ENCODE data around the gene ANKRD17. TPM values are rescaled to one million over a fixed set of nuclear protein-coding genes. Genes with fewer than 3 reads are reported as not detected.
"Not testable (repeated sequence)": the region's sequence is repeated elsewhere in the genome, so short reads cannot be mapped to it uniquely, and the experiment has no call there.

The ANKRD17 gene
- polyA plus RNA-seq, 3 donors: 74.7 to 81.2 (median 75.3) TPM

DNA sequence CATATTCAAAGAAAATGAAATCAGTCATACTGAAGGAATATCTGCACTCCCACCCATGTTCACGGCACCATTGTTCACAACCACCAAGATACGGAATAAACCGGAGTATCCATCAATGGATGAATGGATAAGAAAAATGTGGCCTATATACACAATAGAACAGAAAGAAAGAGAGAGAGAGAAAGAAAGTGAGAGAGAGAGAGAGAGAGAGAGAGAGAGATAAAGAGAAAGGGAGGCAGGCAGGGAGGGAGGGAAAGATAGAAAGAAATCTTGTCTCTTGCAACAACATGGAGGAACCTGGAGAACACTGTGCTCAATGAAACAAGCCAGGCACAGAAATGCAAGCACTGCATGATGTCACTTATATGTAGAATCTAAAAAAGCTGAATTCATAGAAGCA lies 52.4 kb downstream of the ANKRD17 start:
- no peak for DNase-seq

DNA sequence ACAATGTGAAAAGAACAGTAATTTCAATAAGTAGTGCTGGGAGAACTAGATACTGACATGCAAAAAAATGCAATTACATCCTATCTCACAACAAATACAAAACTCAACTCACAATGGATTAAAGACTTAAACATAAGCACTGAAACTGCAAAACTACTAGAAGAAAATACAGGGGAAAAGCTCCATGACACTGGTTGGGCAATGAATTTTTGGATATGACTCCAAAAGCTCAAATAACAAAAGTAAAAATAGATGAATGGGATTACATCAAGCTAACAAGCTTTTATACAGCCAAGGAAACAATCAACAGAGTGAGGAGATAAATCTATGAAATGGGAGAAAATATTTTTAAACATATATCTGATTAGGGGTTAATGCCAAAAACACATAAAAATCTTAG lies 53.1 kb downstream of the ANKRD17 start:
- no peak for DNase-seq

DNA sequence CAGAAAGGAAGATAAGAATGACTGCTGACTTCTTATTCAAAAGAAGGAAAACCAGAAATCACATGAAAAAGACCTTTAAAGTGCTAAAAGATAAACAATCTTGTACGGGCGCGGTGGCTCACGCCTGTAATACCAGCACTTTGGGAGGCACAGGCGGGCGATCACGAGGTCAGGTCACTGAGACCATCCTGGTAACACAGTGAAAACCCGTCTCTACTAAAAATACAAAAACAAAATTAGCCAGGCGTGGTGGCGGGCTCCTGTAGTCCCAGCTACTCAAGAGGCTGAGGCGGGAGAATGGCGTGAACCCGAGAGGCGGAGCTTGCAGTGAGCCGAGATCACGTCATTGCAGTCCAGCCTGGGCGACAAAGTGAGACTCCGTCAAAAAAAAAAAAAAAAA lies 54.6 kb downstream of the ANKRD17 start:
- not testable (repeated sequence) for DNase-seq

DNA sequence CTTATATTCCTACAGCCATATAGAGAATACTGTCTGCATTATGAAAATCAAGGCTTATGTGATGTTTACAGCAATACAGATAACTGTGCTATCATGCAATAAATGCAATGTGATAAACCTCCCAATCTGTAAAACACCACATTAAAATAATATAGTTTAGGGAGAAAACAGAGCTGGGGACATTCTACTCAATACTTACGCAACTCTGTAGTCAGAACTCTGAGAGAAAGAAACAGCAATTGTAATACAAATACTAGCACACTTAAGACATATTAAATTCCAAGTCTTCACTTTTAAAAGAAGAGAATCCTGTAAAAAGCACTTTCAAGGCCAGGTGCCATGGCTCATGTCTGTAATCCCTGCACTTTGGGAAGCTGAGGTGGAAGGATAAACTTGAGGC lies 61.4 kb downstream of the ANKRD17 start:
- no peak for DNase-seq

DNA sequence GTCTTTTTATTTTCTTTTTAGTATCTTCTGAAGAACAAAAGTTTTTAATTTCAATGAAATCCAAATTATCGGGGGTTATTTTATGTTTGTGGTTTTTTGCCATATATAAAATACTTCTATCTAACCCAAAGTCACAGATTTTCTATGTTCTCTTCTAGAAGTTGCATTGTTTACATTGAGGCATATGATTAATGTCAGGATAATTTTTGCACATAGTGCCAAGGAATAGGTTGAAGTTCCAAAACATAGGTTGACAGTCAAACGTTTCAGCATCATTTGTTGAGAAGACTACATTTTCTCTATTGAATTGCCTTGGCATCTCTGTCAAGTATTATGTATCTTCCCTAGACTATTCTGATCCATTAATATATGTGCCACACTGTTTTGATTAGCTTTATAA lies 64.5 kb downstream of the ANKRD17 start:
- DNase-seq: no peak

DNA sequence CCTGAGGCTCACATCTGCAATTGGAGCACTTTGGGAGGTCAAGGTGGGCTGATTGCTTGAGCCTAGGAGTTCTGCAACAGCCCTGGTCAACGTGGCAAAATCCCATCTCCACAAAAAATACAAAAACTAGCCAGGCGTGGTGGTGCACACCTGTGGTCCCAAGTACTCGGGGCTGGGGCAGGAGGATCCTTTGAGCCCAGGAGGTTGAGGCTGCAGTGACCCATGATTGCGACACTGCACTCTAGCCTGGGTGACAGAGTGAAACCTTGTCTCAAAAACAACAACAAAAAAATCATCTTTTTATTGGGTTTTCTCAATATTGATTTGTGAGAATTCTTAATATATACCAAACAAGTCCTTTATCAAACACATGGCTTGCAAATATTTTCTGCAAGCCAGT lies 64.9 kb downstream of the ANKRD17 start:
- DNase-seq: no peak

DNA sequence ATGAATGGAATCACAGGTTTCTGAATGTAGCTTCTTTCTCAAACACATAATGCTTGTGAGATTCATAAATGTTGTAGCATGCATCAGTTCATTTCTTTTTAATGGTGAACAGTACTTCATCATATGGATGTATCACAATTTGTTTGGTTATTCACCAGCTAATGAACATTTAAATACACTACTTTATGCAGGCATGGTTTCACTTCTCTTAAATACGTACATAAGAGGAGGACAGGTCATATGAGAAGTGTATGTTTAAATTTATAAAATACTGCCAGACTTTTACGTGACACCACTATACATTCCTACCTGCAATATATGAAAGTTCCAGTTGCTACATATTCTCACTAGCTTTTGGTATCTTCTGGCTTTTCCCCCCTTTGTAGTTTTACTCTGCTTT lies 65.4 kb downstream of the ANKRD17 start:
- DNase-seq: no peak

DNA sequence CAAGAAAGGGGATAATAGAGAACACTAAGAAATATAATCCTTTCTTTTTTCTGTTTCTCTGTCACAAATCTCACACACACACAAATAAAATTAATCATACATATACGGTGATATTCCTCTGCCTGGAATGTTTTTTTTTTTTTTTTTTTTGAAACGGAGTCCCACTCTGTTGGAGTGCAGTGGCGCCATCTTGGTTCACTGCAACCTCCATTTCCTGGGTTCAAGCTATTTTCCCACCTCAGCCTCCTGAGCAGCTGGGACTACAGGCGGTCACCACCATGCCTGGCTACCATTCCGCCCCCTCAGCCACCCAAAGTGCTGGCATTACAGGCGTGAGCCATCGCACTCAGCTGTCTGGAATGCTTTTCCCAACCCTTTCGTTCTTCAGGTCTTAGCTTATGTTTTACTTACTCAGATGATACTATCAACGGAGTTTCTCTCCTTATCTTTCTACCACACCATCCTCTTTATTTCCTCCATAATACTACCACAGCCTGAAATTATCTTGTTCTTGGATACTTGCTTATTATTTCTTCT lies 69.3 kb downstream of the ANKRD17 start:
- DNase-seq: no peak

DNA sequence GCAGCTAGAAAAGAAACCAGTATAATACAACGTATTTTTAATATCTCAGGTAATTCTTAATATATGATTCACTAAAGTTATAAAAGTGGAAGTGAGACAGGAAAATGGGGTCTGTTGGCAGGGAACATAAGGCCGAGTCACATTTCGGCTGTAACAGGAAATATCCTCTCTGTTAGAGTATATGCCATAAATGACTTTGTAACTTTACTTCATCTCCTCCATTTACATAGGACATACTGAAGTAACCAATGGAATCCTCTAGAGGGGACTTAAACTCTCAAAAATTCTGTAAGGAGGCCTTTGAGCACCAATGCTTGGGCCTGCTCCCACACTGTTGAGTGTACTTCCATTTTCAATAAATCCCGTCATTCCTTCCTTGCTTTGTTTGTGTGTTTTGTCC lies 71.3 kb downstream of the ANKRD17 start:
- no peak for DNase-seq

DNA sequence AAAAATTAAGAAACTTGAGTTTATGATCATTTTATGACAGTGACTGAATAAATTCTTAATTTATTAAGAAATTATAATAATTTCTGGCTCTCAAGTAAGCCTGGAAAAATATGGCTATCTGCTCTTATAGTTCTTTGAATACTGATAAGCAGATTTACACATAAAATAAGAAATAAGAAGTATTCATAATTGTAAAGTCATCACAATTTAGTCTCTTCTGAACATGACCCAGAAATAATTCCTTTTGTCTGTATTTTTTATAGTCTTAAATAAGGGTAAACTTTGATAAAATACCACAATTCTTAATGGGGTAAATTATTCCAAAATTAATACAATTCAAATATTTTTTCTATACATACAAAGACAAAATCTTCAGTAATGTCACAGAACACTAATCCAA lies 72.7 kb downstream of the ANKRD17 start:
- no peak for DNase-seq

DNA sequence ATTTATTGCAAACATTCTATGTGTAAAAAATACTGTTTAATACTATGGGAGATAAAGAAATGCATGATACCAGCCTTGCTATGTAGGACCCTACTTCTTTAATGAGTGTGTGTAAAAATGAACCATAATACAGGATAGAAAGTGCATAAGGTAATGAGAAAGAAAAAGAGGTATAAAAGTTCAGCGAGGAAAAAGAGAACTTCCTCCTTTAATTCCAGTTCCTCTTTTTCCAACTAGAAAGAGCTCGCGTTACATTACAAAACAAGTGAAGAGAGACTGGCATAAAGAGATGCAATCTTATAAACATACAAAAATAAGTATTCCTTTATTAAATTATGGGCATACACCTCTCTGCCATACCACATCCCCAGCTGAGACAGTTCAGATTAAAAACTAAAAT lies 77.4 kb downstream of the ANKRD17 start:
- DNase-seq: no peak

DNA sequence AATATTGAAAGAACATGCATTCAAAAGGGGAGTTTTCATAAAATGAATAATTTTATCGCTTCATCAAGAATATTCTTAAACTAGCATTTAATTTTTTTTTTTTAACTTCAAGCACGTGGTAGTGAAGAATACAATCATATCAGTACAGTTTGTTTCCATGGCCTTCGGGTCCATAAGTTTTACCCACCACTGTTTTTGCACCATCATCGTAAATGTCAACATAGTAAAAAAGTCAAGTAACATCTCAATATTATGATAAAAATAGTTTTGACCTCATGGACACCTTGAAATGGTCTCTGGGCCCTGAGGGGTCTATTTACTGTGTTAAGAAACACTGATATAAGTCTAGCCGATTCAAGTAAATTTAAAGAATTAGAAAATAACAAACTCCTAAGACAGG lies 80.2 kb downstream of the ANKRD17 start:
- no peak for DNase-seq

DNA sequence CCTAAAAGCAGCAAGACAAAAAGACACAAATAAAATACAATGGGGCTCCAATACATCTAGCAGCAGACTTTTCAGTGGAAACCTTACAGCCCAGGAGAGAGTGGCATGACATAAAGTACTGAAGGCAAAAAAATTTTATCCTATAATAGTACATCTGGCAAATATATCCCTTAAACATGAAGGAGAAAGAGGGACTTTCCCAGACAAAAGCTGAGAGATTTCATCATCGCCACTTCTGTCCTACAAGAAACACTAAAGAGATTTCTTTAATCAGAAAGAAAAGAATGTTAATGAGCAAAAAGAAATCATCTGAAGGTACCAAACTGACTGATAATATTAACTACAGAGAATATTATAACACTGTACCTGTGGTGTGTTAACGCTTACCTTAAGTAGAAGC lies 86.4 kb downstream of the ANKRD17 start:
- DNase-seq: no peak

DNA sequence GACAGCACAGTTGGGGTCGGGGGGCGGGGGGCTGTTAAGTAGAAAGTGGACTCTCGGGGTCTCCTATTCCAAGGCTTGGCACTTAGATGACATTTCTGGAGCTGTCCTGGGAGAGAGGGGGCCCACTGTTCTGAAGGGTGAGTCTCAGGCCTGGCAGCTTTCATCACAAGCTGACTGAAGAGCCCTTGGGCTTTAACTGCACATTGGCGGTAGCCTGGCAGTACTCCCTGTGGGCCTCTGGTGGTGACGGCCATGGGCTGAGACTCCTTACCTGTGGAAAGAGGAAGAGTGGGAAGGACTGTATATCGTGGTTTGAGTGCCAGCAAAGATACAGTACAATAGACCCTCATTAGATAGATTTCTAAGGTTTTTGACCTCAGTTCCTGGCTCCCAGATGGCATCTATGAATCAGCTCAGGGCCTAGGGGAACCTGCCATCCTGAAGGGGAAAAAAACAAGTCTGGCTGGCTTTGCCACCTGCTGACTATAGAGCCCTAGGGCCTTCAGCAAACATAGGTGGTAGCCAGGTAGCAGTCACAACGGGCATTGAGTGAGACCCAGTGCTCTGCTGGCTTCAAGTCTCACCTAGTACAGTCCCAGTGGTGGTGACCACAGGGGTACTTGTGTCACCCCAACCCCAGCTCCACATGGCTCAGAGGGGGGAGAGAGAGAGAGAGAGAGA lies 87.9 kb downstream of the ANKRD17 start:
- DNase-seq: no peak

DNA sequence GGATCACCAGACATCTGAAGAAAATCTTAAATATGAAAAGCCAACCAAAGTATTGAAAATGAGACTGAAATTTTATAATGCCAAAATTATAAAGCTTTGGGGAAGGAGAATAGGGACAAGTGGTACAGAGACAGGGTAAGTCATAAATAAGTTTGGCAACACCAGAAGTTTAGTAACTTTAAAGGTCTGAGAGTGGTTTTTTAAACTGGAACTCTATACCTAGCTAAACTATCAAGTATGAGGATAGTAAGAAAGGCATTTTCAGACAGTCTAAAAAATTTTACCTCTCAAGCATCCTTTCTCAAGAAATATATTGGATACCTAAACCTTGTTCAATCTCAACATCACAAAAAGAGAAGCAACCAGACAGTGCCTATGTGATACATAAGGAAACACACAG lies 92.4 kb downstream of the ANKRD17 start:
- DNase-seq: no peak

DNA sequence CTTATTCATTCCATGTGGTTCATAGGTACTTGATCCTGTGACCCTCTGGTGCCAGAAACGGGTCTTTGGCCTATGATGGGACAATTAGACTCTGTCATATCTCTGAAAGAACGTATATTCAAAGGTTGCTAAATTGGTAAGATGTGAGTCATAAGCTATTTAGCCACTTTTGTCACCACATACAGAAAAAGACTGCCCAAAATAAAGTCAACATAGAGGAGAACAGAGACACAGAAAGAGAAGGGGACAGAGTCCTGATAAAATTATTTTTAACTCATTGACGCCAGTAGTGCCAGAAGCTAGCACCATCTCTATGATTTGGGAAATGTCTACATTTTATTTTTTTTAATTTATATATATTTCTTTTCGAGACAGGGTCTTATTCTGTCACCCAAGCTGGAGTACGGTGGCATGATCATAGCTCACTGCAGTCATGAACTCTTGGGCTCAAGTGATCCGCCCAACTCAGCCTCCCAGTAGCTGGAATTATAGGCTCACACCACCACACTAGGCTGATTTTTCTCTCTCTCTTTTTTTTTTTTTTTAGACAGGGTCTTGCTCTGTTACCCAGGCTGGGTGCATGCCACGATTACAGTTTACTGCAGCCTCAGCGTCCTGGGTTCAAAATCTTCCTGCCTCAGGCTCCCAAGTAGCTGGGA lies 96.9 kb downstream of the ANKRD17 start:
- DNase-seq: no peak

DNA sequence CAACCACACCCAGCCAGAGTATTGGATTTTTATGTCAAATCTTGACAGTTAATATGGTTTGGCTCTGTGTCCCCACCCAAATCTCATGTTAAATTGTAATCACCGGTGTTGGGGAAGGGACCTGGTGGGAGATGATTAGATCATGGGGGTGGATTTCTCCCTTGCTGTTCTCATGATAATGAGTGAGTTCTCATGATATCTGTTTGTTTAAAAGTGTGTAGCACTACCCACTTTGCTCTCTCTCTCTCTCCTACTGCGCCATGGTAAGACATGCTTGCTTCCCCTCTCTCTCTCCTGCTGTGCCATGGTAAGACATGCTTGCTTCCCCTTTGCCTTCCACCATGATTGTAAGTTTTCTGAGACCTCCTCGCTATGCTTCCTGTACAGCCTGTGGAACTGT lies 102.2 kb downstream of the ANKRD17 start:
- no peak for DNase-seq

DNA sequence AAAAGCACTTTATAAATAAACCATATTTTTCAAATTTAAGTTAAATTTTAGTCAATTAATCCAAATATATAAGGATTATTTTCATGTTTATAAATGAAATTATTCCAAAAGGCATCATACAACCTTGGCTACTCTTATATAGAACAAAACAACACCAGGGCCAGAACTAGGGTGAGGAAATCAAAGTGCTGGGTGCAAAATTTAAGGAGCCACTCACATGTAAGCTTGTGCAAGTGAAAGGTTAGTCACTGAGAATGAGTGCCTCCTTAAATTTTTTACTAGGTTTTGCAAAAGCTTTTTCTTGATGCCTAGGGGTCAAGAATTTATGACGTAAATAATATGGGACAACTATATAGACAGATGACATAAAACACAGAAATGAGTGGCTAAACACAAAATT lies 105.7 kb downstream of the ANKRD17 start:
- DNase-seq: no peak

DNA sequence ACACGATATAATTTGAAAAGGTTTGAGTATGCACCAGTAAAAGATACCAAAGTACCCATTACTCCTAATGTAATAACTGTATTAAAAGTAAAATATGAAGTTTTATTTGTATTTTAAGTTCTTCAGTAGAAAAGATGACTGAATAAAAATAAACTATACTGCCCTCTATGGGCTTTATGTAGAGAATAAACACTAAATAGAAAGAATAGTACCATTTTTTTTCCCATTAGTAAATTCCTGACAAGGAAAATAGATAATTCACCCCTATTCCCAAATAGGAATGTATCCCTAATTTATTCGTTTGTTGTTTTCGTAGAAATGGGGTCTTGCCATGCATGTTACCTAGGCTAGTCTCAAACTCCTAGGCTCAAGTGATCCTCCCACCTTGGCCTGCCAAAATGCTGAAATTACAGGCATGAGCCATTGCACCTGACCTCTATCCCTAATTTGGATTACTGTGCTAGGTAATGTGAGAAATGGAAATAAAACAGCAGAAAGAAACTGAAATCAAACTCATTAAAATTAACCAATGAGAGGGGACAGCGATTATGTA lies 115.5 kb downstream of the ANKRD17 start:
- no peak for DNase-seq

DNA sequence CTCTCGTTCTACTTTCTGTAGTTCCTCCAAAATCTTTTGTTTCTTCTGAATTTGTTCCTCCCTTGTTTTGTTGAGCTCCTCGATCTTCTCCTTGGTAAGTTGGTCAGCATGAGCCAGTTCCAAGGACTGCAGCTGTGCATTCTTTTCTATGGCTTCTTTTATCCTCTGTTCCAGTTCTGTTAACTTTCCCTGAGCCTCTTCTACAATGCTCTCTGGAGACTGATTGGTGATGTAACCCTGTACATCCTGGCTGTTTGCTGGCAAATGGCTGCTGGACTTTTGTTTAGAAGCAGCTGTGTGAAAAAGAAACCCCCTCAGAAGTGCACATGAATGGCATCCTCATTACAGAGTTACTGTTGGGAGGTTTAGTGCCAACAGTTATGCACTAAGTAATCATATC lies 118.6 kb downstream of the ANKRD17 start:
- DNase-seq: no peak

DNA sequence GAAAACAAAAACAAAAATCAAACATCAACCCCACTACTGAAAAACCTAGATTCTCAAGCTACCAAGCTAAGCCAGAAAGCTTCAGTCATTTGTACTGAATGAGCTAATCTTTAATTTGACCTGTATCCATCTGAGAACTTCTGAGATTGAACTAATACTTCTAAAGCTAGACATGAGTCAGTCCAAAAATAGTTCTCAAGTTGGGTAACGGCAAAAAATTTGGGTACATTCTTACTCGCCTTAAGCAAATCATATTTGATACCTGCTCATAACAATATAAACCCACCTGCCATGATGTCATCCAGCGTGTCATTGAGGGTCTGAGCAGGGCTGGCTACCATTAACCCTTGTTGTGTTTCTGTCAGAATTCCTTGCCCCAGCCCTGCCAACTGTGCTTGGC lies 119.4 kb downstream of the ANKRD17 start:
- no peak for DNase-seq

DNA sequence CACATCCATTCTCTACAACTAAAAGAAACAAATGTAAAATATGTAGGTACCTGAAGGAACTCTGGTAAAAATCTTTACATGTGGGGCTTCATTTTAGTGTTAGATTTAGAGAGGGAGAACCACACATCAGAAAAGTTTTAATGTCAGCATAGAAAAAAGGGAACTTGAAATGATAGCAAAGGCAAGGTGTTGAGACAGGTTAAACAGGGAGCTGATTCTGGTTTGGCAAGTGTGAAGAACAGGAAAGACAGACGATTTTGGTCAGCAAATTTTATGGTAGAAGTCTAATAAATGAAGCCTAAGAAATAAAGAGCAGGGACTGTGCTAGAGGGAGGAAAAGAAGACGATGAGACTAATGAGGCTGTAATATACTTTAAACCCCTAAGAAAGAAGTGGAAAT lies 121.5 kb downstream of the ANKRD17 start:
- no peak for DNase-seq

DNA sequence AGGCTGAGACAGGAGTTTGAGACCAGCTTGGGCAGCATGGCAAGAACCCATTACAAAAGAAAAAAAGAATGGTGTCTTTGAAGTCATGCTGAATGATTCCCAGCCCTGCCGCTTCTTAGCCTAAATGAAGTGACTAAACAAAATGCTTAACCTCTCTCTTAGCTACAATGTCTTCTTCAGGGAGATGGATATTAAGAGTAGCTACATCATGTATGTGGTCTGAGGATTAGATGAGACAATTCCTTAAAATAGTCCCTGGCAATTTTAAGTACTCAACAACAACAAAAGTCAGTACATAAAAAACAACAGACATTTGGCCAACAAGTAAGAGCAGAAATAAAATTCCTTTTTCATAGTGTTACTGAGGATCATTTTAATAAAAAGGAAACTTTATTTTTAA lies 124.8 kb downstream of the ANKRD17 start:
- no peak for DNase-seq

DNA sequence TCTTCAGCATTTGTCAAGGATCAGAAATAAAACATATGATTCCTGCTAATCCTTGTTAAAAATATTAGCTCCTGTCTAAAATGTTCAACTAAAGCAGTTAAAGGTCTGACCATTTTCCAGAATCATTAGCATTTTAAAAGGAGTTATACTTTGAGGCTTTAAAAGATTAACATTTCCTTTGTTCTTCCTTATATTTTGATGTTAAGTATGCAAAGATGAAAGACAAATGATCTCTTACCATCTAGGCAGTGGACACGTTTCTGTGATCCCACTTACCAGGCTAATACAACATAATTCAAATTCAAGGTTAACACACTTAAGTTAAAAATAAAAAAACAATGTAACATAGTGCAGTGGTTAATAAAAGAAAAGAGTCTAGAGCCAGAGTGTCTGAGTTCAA lies 127.3 kb downstream of the ANKRD17 start:
- no peak for DNase-seq

Measured in renal pelvis (tissue), 4 donors.